IPS DF 4.7 (cell line): ENCODE data around the gene ROGDI.
"Not testable (repeated sequence)": the region's sequence is repeated elsewhere in the genome, so short reads cannot be mapped to it uniquely, and the experiment has no call there.

Source experiments
- DNase-seq: peaks from one replicate; pipeline ENCODE4 v3.0.0-alpha.2; 2013; ENCODE audit warnings: low spot score; ENCODE audit errors: extremely low read depth

ROGDI gene

DNA sequence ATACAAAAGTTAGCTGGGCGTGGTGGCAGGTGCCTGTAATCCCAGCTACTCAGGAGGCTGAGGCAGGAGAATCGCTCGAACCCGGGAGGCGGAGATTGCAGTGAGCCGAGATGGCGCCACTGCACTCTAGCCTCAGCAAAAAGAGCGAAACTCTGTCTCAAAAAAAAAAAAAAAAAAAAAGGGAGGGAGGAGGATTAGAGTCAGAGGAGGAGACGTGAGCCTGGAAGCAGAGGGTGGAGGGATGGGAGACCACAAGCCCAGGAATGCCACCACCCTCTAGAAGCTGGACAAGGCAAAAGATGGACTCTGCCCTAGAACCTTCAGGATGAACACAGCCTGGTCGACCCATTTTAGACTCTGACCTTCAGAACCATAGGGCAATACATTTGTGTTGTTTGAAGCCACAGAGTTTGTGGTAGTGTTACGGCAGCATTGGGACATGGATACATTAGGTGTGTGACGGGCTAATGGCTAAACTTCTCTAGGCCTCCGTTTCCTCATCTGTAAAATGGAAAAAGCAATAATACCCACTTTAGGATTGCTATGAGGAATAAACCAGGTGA is 9.4 kb downstream of the ROGDI start:
- no peak for DNase-seq

DNA sequence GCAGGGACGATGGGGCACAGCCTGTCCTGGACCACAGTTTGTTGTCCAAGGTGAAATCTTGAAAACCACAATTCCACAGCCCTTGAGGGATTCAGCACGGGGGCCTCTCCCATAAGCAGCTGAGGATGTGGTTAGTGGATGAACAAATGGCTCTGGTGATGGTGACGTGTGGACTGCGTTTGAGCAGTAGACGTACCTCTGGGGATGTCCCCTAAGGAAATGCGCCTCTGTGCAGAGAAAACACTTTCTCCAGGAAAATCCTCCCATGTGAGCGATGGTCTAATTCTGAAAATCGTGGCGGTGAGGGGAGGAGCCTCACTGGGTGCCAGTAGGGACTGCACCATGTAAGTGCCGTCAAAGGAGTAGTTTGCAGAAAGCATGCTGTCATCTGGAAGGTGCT is 11.6 kb downstream of the ROGDI start:
- DNase-seq, result no peak

DNA sequence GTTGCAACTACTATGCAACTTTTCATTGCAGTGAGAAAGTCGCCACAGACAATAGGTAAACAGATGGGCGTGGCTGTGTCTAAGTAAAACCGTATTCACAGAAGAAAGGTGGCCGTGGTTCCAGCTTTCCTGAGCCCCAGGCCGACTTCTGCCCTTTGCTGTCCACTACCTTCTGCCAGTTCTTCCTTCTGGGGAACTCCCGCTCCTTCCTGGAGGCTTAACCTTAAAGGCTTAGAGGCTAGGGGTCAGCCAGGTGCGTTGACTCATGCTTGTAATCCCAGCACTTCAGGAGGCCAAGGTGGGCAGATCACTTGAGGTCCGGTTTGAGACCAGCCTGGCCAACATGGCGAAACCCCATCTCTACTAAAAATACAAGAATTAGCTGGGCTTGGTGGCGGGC is 12.2 kb downstream of the ROGDI start:
- no peak for DNase-seq

DNA sequence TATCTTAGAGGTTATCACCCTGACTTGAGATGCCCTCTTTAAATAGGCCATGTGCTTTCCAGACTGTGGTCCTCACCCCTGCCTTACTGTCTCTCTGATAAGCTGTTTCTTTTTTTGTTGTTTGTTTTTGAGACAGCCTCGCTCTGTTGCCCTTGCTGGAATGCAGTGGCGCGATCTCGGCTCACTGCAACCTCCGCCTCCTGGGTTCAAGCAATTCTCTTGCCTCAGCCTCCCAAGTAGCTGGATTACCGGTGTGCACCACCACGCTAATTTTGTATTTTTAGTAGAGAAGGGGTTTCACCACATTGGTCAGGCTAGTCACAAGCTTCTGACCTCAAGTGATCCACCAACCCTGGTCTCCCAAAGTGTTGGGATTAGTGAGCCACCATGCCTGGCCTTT is 13.5 kb downstream of the ROGDI start:
- no peak for DNase-seq

DNA sequence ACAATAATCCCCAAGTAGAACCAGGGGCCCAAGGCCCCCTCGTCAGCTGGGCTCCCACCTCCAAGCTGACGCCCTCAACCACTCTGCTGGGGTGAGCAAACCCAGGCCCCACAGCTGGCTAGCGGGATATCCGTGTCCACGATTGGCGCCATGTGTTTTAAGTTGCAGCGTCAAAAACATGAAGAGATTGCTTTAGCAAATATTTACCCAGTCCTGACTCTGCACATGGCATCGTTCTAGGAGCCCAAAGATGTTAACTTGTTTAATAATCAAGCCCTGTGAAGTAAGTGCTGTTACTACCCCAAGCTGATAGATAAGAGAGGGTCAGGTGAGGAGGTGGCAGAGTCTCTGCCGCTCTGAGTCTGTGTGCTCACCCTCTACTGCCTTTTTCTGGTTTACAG is 13.9 kb downstream of the ROGDI start:
- DNase-seq, result no peak

DNA sequence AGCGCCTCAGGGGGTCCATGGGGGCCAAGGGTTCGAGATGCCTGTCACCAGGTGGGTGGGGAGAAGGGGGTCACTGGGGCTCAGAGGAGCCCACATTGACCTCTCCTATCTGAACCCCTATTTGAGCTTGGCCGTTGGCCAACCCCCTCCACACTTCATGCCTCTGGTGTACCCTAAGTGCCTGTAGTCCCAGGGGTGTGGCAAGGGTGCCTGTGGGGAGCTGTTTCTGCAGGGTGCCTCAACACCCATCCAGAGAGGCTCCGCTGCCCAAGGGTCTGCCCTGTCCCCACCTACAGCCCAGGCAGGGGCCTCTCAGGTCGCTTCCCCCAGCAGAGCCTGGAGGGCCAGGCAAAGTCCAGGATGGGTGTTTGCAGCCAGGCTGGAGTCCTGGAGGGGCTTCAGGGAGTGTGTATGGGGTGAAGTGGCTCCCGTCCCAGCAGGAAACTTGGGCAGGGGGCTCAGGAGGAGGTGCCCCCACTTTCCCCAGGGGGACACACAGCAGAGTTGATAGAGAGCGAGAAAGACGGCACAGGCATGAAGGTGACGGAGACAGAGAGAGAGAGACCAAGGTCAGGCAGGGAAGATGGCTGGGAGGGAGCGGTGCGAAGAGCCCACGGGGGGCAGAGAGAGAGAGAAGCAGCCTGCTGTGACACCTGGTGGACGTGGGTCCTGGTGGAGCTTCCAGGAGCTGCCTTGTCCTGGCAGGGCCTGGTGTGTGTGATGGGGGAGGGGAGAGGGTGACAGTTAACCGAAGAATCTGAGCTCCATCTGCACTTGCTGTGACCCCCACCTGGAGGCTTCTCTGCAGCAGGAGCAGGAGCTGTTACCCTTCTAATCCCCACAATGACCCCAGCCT is 14.6 kb downstream of the ROGDI start, which contains the start of gene SEPTIN12:
Gene SEPTIN12, minus strand, starts transcription at position 719 of the 856 bp plus-strand sequence. Its CDS starts 700 bp downstream, at position 19.
- no peak for DNase-seq

DNA sequence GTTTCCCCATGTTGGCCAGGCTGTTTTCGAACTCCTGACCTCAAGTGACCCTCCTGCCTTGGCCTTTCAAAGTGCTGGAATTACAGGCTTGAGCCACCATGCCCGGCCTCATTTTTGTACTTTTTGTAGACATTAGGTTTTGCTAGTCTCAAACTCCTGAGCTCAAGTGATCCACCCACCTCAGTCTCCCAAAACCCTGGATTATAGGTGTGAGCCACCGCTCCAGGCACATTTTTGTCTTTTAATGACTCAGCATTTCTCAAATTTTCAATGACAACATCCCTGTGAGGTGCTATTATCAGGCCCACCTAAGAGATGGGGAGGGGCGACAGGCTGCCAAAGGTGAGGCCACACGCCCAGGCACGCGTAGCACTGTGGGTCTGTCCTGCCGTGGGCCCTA is 15.4 kb downstream of the ROGDI start:
- DNase-seq, result no peak

DNA sequence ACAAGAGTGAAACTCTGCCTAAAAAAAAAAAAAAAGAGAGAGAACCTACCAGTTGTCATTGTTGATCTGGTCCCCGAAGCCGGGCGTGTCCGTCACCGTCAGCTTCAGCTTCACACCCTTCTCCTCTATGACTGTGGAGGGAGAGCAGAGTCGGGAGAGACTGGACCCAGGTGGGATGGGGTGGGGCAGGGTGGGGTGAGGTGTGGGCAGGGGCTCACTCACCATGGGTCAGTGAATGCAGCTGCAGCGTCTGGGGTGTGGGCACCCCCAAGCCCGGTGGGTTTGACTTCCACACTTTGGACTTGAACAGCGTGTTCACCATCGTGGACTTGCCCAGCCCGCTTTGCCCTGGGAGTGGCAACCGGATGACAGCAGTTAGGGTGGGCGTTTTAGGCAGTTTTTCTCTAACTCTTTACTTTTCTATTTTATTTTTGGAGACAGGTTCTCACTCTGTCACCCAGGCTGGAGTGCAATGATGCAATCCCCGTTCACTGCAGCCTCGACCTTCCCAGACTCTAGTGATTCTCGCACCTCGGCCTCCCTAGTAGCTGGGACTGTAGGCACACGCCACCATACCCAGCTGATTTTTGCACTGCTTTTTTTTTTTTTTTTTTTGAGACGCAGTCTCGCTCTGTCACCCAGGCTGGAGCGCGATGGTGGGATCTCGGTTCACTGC is 16.5 kb downstream of the ROGDI start:
- no peak for DNase-seq

DNA sequence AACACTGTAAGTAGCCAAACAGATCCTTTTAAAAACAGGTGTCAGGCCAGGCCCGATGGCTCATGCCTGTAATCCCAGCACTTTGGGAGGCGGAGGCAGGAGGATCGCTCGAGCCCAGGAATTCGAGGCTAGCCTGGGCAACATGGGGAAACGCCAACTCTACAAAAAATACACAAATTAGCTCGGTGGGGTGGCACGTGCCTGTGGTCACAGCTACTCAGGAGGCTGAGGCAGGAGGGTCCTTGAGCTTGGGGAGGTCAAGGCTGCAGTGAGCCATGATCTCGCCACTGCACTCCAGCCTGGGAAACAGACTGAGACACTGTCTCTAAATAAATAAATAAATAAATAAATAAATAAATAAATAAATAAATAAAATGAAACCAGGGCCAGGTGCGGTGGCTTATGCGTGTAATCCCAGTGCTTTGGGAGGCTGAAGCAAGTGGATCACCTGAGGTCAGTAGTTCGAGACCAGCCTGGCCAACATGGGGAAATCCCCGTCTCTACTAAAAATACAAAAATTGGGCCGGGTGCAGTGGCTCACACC is 17.9 kb downstream of the ROGDI start:
- not testable (repeated sequence) for DNase-seq

DNA sequence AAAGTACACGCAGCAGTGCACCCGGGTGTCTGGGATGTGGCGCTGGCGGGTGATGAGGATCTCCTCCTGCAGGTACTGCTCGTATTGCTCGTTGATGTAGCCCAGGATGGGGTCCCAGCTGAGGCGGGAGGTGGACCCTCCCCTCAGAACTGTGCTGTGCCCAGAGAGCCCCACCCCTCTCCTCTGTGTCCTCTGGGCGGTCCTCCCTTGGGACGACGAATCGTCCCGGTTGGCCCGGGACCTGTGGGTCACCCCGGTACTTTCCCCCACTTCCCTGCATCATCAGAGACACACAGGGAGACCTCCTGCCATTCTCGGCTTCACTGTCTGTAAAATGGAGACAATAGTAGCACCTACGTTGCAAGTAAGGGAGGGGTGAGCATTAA is 18.5 kb downstream of the ROGDI start:
- DNase-seq, result no peak

DNA sequence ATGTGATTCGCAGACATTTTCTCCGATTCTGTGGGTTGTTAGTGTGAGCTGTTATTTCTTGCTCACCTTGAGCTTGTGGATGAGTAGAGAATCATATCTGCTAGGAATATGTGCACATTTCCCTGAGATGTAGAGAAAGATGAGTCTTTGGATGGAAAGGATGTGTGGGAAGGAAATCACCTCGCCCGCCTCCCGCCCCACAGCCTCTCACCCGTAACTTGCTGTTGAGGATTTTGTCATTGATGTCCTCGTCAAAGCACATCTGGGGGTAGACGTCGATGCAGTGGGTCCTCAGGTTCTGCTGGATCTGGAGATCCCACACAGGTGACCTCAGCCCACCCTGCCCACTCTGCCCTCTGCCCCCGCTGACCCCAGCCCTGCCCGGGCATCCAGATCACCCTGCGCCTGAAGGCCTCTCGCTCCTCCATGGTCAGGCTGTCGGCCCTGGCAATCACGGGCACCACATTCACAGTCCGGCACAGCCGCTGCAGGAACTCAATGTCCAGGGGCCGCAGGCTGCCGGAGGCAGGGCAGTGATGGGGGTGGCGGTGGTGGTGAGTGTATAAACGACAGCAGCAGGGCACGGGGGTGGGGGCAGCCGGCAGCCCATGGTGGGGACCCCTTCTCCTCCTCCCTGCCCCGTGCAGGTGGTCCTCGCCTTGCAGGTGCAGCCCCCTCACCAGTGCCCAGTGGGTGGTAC is 19.0 kb downstream of the ROGDI start:
- no peak for DNase-seq

DNA sequence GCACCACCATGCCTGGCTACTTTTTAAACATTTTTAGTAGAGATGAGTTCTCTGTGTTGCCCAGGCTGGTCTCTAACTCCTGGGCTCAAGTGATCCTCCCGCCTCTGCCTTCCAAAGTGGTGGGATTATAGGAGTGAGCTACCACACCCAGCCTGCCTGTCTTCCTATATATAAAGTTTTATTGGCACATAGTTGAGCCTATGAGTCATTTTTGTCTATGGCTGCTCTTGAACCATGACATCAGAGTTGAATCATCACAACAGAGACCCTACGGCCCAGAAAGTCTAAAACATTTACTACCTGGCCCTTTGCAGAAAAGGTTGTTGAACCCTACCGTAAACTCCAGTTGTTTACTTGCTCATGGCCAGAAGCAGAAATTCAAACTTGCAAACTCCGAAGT is 22.2 kb downstream of the ROGDI start:
- DNase-seq, result no peak

DNA sequence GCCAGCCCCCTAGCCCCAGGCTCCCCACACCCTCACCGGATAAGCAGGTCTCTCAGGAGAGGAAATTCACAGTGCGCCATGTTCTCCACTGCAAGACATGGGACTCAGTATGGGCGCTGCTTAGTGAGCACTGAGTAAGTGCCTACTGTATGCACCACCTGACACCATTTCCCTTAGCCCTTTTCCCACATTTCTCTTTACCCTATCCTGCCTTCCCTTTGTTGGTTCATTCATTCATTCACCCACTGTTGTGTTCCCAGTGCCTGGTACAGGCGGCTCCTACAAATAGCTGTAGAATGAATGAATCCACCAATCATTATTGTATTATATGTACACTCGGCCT is 24.4 kb downstream of the ROGDI start:
- no peak for DNase-seq

DNA sequence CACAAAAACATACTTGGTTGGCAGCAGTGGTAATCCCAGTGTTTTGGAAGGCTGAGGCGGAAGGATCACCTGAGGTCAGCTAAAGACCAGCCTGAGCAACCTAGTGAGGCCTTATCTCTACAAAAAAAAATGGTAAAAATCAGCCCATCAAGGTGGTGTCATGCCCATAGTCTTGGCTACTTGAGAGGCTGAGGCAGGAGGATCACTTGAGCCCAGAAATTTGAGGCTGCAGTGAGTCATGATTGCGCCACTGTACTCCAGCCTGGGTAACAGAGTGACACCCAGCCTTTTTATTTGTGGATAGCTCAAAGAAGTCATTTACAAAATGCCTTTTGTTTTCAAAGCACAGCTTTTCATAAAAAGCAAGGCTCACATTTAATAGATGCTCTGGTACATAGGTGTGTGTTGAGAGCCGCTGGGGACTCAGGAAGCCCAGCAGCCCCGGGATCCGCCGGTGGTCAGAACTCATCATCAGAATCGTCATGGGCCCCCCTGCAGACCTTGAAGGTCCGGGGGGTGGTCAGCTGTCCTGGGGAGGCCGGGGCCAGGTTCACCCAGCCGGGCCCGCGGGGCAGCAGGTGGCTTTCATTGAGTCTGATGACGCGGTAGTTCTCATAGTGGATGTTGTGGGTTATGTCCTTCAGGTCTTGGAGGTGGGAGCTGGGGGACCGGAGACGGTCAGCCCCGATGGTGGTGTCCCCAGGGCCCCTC is 24.9 kb downstream of the ROGDI start:
- DNase-seq, result no peak

DNA sequence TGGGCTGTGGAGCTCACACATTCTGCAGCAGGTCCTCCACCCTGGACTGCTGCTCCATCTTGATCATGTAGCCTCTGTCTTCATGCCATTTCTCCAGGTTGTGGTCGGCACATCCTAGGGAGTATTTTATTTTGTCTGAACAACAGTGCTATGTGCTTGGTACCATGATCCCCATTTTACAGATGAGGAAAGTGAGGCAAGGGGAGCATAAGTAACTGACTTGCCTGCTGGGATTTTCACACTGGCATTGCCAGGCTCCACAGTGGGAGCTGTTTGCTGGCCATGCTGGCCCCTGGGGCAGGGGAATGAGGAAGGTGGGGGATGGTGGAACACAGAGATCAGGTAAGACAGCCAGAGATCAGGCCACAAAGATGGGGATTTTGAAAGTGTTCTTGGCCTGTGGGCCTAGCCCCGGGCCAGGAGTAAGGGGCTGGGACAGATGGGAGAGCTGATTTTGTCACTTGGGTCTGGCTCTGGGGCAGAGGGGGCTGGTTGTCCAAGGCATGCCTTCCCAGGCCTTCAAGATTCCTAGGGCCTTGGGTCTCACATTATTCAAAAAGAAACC is 26.2 kb downstream of the ROGDI start:
- DNase-seq, result no peak

DNA sequence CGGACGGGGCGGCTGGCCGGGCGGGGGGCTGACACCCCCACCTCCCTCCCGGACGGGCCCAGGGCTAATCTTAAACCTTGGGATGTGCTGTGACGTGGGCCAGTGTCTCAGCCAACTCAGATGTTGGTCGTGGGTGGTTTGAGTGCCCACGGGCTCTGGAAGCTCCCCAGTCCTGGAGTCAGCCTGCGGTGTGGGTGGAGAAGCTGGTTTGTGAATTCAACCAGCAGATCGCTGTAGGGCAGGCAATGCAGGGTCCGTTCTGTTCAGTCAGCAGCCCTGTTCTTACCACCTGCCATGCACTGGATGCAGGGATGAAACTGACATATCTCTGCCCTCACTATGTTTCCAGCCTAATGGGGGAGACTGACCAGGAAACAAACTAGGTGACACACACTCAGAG is 27.4 kb downstream of the ROGDI start:
- no peak for DNase-seq

DNA sequence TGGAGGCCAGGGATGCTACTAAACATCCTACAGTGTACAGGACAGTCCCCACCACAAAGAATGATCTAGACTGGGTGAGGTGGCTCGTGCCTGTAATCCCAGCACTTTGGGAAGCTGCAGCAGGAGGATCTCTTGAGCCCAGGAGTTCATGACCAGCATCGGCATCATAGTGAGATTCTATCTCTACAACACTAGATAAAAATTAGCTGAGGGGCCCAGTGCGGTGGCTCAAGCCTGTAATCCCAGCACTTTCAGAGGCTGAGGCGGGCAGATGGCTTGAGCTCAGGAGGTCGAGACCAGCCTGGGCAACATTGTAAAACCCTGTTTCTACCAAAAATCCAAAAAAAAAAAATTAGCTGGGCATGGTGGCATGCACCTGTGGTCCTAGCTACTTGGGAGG is 30.1 kb downstream of the ROGDI start:
- DNase-seq, result no peak

DNA sequence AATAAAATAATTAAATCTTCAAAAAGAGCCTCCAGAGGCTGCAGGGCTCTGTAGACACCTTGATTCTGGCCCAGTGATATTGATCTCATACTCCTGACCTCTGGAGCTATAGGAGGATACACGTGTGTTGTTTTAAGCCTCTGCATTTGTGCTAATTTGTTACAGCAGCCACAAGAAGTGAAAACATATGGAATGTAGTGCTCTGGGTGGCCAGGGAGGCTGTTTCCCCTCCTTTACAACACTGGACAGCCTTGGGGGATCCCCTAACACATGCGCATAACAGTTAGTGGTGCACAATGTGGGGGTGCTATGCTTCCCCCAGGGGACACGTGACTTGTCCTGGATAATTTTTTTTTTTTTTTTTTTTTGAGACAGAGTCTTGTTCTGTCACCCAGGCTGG is 30.8 kb downstream of the ROGDI start:
- DNase-seq, result no peak

DNA sequence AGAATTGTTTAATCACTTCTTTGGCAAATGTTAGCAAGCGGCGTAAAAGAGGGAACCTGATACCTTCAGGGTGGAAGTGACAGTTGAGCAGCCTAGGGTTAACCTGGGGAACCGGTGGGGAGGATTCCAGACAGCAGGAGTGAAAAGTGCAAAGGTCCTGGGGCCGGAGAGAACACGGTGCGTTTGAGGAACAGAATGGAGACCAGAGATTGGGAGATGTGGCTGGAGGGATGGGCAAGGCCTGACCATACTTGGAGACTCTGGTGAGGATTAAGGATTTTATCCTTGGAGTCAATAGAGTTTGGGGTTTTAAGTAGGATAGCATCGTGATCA is 33.2 kb downstream of the ROGDI start:
- no peak for DNase-seq

DNA sequence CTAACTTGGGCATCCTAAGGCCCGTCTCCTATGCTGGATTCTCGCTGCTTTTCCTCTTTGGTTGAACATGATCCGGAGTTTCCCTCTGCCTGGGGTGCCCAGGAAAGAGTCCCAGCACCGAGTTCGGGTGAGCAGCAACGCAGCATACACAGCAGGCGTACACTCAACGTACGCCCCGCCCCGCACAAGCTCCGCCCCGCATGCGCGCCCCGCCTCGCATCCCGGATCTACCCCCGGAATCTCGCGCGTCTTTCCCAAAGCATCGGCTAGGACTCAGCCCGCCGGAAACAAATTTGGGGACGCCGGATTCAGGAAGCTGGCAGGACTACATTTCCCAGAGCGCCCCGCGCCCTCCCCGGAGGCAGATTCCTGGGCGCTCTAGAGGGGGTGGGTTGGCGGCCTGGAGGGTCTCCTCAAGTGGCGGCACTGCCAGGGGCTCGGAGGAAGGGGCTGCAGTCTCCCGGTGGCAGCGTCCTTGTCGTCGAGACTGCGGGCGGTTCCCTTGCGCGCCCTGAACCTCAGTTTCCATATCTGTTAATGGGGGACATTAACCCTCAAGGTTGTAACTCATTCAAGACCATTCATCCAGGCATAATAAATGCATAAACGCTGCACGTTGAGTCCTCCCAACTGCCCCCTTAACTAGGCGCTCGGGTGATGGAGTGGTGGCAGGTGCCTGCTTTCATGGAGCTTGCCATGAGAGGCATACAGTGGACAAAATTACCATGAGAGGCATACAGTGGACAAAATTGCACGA is 33.7 kb downstream of the ROGDI start:
- DNase-seq, result peak; percentile 79
